GM19397 (cell line): Measurements from ENCODE around the gene COQ2.
A peak's percentile ranks its signal among the peaks of the same experiment; 100 is the strongest.

Source experiments
- ATAC-seq: cut with Tn5 transposase; IDR thresholded peaks from one replicate; pipeline ENCODE4 v1.9.1; 2021; ENCODE audit warnings: mild to moderate bottlenecking, moderate library complexity; ENCODE audit not compliant: unreplicated experiment

Gene COQ2

DNA sequence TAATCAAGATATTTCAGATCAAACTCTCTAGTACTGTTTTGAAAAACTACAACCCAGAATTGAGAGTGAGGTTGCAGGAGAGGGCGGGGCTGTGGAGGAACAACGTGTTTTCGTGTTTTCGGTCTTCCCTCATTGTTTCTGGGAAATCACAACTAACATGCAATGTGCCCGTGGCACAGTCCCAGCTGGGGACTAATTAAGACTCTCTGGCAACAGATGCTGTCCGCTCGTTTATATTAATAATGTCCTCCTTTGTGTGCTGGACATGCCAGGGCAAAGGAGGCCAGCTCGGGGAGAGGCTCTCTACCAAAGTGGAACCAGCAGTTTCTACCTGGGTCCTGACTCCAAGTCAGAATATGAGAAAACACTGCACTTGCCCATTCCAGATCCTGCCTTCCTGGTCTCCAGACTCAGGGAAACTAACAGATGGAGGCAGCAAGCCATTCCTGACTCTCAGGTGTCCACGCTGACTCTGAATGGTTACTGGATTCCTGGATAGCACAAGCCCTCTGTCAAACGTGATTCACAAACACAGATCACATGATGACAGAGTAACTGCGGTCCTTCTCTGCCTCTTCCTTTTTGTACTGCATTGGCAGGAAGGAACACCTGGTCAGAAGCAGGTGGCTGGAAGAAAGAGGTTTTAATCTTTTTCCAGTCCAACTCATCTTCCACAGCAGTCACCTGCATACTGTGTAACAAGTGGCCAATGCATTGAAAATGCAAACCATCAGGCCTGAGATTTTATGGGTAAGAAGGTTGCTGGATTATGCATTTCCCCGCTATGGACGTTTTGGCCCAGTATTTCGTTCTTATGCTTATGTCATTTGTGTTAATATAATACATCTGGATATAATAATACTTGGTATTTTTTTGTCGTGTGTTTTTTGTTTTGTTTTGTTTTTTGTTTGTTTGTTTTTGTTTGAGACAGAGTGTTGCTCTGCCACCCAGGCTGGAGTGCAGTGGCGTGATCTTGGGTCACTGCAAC lies 65.0 kb downstream of the COQ2 start:
- no peak for ATAC-seq

DNA sequence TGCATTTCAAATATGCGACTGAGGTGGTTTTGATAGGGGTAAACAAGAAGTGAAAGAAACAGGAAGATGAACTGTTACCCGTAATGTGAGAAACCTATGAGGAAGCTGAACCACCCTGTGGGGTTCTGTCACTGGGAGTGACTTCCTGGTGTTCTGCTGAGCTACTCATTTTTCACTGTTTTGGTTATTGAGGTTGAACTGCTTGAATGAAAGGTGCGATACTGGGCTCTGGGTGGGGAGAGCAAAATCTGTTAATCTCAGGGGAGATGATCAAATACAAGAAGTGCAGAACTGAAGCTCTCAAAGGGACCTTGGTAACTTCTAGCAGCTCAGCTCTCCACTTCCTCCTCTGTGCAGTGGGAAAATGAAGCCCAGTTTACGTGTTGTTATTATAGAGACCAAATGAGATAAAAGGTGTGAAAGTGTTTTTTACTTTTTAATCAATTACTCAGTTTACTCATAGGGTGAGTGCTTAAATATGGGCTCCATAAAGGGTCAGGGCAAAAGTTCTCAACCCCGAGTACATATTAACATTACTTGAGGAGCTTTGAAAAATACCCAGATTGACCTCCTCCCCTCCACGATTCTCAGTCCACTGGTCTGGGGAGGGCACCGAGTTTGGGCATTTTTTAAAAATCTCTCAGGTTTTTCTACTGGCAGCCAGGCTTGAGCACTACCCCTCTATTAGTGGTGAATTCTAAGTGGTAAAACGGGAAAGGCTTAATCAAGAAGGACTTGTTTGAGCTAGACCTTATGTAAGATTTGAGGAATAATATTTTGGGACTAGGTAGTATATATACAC lies 66.7 kb downstream of the COQ2 start:
- peak; percentile 75 for ATAC-seq

DNA sequence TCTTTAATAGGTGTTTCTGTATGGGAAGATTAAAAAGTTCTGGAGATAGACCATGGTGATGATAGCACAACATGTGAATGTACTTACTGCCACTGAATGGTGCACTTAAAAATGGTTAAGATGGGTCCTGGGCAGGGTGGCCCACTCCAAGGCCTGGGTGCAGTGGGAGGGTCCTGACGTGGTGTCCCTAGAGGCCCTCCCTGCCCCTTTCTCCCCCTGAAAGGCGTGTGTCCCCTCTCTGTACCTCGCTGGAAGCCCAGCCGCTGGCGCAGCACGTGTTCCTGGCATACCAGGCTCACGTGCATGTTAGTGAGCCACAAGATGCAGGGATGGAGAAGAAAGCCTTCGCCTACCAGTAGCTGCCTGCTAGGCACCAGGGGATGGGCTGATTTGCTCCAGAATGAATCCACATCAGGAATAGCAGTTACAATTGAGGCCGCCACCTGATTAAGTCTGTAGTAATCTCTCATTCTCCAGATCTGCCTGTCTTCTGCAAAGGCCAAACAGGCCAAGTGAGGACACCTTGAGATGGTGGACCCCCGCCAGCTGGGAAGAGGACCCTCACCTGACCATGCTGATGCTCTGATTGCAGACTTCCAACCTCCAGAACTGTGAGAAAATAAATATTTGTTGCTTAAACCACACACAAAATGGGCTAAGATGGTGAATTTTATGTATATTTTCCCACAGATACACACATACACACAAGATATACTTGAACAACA lies 67.5 kb downstream of the COQ2 start:
- ATAC-seq: no peak

DNA sequence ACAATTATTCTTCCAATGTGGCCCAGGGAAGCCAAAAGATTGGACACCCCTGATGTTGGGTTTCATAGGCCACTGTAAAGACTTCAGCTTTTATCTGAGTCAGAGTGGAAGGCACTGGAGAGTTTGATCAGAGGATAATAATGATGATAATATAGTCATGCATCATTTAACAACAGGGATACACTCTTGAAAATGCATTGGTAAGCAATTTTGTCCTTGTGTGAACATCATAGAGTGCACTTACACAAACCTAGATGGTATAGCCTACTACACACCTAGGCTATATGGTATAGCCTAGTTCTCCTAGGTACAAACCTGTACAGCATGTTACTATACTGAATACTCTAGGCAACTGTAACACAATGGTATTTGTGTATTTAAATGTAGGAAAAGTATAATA lies 70.5 kb downstream of the COQ2 start:
- ATAC-seq: no peak
